Measurements from ENCODE around the gene CLTCL1. TPM values are rescaled to one million over a fixed set of nuclear protein-coding genes. Genes with fewer than 3 reads are reported as not detected.
A peak's percentile ranks its signal among the peaks of the same experiment; 100 is the strongest.
"Not testable (repeated sequence)": the region's sequence is repeated elsewhere in the genome, so short reads cannot be mapped to it uniquely, and the experiment has no call there.

CLTCL1 gene
- total RNA-seq, 4 donors from 2014 or later = 3.8 to 8.6 (median 5.6) TPM

GRCh38 chr22:19265779-19266178 lies 25.7 kb downstream of the CLTCL1 start:
- no peaks in the 10 kb centered on the region for H3K36me3 ChIP-seq
- no peak for DNase-seq
- WGBS, 2 donors (ENCODE audit: low coverage in 1 of 2) = 97 to 100% methylated on average over 2 of the region's 2 CpGs
- H3K9me3 ChIP-seq = peaks cover 13 to 21% of the 10 kb centered on the region in 2 donors
- intact Hi-C loops (cut with DNase I; ENCODE audit: low total_unique reads) (no loop called here), in situ Hi-C loops (cut with MboI; ENCODE audit: low pct_ligation_motif_present in 1 of 4, low pct_unique_long_range_greater_than_20kb in 1 of 4, low sequenced_read_pairs in 3 of 4) (no loop called here)
- TF ChIP-seq POLR2AphosphoS5 (IDR thresholded peaks at IDR 0.05) = no peak
- TF ChIP-seq EP300 (IDR thresholded peaks at IDR 0.05; ENCODE audit: low read depth) = no peak
- no peak for TF ChIP-seq CTCF (IDR thresholded peaks at IDR 0.05)
- no peak for TF ChIP-seq POLR2A (IDR thresholded peaks at IDR 0.05)
- H3K4me1 ChIP-seq = no peaks in the 10 kb centered on the region
- no peak overlapping the region for H3K4me3 ChIP-seq
- no peaks in the 10 kb centered on the region for H3K27me3 ChIP-seq
- H3K27ac ChIP-seq = no peak overlapping the region

- intact Hi-C loops (cut with DNase I; ENCODE audit: low total_unique reads) (loop anchor here (1.0 kb wide), 1 partner anchor 29 kb away; no protein-coding TSS in a partner anchor), in situ Hi-C loops (cut with MboI; ENCODE audit: low pct_ligation_motif_present in 1 of 4, low pct_unique_long_range_greater_than_20kb in 1 of 4, low sequenced_read_pairs in 3 of 4) (no loop called here)
Observed at GRCh38 chr22:19260804-19261203, 30.7 kb downstream of the CLTCL1 start.

GRCh38 chr22:19260194-19260593 lies 31.3 kb downstream of the CLTCL1 start:
- in situ Hi-C loops (cut with MboI; ENCODE audit: low pct_ligation_motif_present in 1 of 4, low pct_unique_long_range_greater_than_20kb in 1 of 4, low sequenced_read_pairs in 3 of 4) = no loop called here
- Histone ChIP-seq H3K4me1 (peaks cover 0 to 10% (median 0%) of the 10 kb centered on the region in 4 donors), H3K36me3 (no peaks in the 10 kb centered on the region), H3K9me3 (peaks cover 0 to 3% of the 10 kb centered on the region in 2 donors), H3K27ac (peak overlapping the region in 2 of 4 donors; percentile 6 to 50), H3K27me3 (no peaks in the 10 kb centered on the region), H3K4me3 (no peak overlapping the region)
- WGBS, 2 donors (ENCODE audit: low coverage in 1 of 2) = 79 to 93% methylated on average over 3 to 6 of the region's 6 CpGs
- no peak for DNase-seq
- intact Hi-C loops (cut with DNase I; ENCODE audit: low total_unique reads) = loop anchor here (1.0 kb wide), 1 partner anchor 30 kb away; no protein-coding TSS in a partner anchor
- TF ChIP-seq POLR2A (IDR thresholded peaks at IDR 0.05) = no peak
- no peak for TF ChIP-seq EP300 (IDR thresholded peaks at IDR 0.05; ENCODE audit: low read depth)
- no peak for TF ChIP-seq POLR2AphosphoS5 (IDR thresholded peaks at IDR 0.05)
- TF ChIP-seq CTCF (IDR thresholded peaks at IDR 0.05) = no peak

More at GRCh38 chr22:19260804-19261203, 30.7 kb downstream of the CLTCL1 start:
- no peaks in the 10 kb centered on the region for H3K36me3 ChIP-seq
- H3K27ac ChIP-seq = no peak overlapping the region
- H3K4me1 ChIP-seq = peaks cover 0 to 10% (median 0%) of the 10 kb centered on the region in 4 donors
- H3K27me3 ChIP-seq = no peaks in the 10 kb centered on the region
- peaks cover 3 to 5% of the 10 kb centered on the region in 2 donors for H3K9me3 ChIP-seq
- no peak for DNase-seq
- H3K4me3 ChIP-seq = no peak overlapping the region
- WGBS, 2 donors (ENCODE audit: low coverage in 1 of 2) = 85 to 93% methylated on average over 6 of the region's 6 CpGs
- TF ChIP-seq EP300 (IDR thresholded peaks at IDR 0.05; ENCODE audit: low read depth) (no peak), POLR2A (IDR thresholded peaks at IDR 0.05) (no peak), POLR2AphosphoS5 (IDR thresholded peaks at IDR 0.05) (no peak), CTCF (IDR thresholded peaks at IDR 0.05) (no peak)

GRCh38 chr22:19258968-19259288 lies 32.6 kb downstream of the CLTCL1 start:
- intact Hi-C loops (cut with DNase I; ENCODE audit: low total_unique reads) = not testable (repeated sequence)

GRCh38 chr22:19258371-19258770 lies 33.1 kb downstream of the CLTCL1 start:
- in situ Hi-C loops (cut with MboI; ENCODE audit: low pct_ligation_motif_present in 1 of 4, low pct_unique_long_range_greater_than_20kb in 1 of 4, low sequenced_read_pairs in 3 of 4) (no loop called here), intact Hi-C loops (cut with DNase I; ENCODE audit: low total_unique reads) (no loop called here)
- DNase-seq = no peak
- 89% methylated on average over 7 of the region's 7 CpGs; no CpG with 5 or more reads in 1 of the 2 donors for WGBS, 2 donors (ENCODE audit: low coverage in 1 of 2)
- no peaks in the 10 kb centered on the region for H3K36me3 ChIP-seq
- TF ChIP-seq POLR2AphosphoS5 (IDR thresholded peaks at IDR 0.05) = no peak
- TF ChIP-seq CTCF (IDR thresholded peaks at IDR 0.05) = no peak
- no peak for TF ChIP-seq POLR2A (IDR thresholded peaks at IDR 0.05)
- H3K27me3 ChIP-seq = no peaks in the 10 kb centered on the region
- no peak overlapping the region for H3K4me3 ChIP-seq
- peaks cover 0 to 10% (median 0%) of the 10 kb centered on the region in 4 donors for H3K4me1 ChIP-seq
- H3K27ac ChIP-seq = no peak overlapping the region
- peaks cover 0 to 4% of the 10 kb centered on the region in 2 donors for H3K9me3 ChIP-seq

More at GRCh38 chr22:19258968-19259288, 32.6 kb downstream of the CLTCL1 start:
- DNase-seq; H3K27ac ChIP-seq; H3K36me3 ChIP-seq; in situ Hi-C loops (cut with MboI; ENCODE audit: low pct_ligation_motif_present in 1 of 4, low pct_unique_long_range_greater_than_20kb in 1 of 4, low sequenced_read_pairs in 3 of 4); H3K27me3 ChIP-seq; H3K4me1 ChIP-seq; H3K4me3 ChIP-seq; H3K9me3 ChIP-seq: not testable (repeated sequence)
- WGBS, 2 donors (ENCODE audit: low coverage in 1 of 2) = 90 to 96% methylated on average over 3 to 4 of the region's 4 CpGs

- 78 to 93% methylated on average over 7 to 8 of the region's 8 CpGs for WGBS, 2 donors (ENCODE audit: low coverage in 1 of 2)
- H3K9me3 ChIP-seq; H3K27me3 ChIP-seq; H3K4me3 ChIP-seq; H3K27ac ChIP-seq; H3K4me1 ChIP-seq; DNase-seq; in situ Hi-C loops (cut with MboI; ENCODE audit: low pct_ligation_motif_present in 1 of 4, low pct_unique_long_range_greater_than_20kb in 1 of 4, low sequenced_read_pairs in 3 of 4); H3K36me3 ChIP-seq; intact Hi-C loops (cut with DNase I; ENCODE audit: low total_unique reads): not testable (repeated sequence)
Observed at GRCh38 chr22:19256362-19256761, 35.2 kb downstream of the CLTCL1 start.
